Mesendoderm (in vitro differentiated cells): ENCODE results near the gene DHRS4L2.
A peak's percentile ranks its signal among the peaks of the same experiment; 100 is the strongest.
"Not testable (repeated sequence)": the region's sequence is repeated elsewhere in the genome, so short reads cannot be mapped to it uniquely, and the experiment has no call there.

ENCODE experiments used
- DNase-seq: peaks from one replicate; pipeline ENCODE4 v3.0.0; 2013
- H2AK5ac ChIP-seq: 2 replicates; pipeline ENCODE4 v1.6.1; 2013; ENCODE audit warnings: low read length, inconsistent platforms
- H2BK120ac ChIP-seq: 2 replicates; pipeline ENCODE4 v1.6.1; 2013; ENCODE audit warnings: low read depth, mild to moderate bottlenecking, low read length, moderate library complexity, mixed read lengths
- H2BK15ac ChIP-seq: replicated peaks from 2 replicates; pipeline ENCODE4 v1.6.1; 2013; ENCODE audit warnings: low read depth, mild to moderate bottlenecking, moderate library complexity
- H2BK5ac ChIP-seq: 2 replicates; pipeline ENCODE4 v1.6.1; 2013; ENCODE audit warnings: low read length, inconsistent platforms
- H3K18ac ChIP-seq: 2 replicates; pipeline ENCODE4 v1.6.1; 2013; ENCODE audit warnings: mild to moderate bottlenecking, low read length, mixed read lengths
- H3K23ac ChIP-seq: one replicate; pipeline ENCODE4 v1.6.1; 2013; ENCODE audit warnings: low read length
- H3K27ac ChIP-seq: 2 replicates; pipeline ENCODE4 v1.5.1; 2013; ENCODE audit warnings: low read depth, mild to moderate bottlenecking, inconsistent platforms, low read length, moderate library complexity
- H3K27me3 ChIP-seq: 2 replicates; pipeline ENCODE4 v1.6.1; 2013; ENCODE audit warnings: low read length, control low read depth, mild to moderate bottlenecking, inconsistent platforms; ENCODE audit not compliant: insufficient read depth, poor library complexity
- H3K36me3 ChIP-seq: 2 replicates; pipeline ENCODE4 v1.6.1; 2013; ENCODE audit warnings: low read length, inconsistent platforms; ENCODE audit not compliant: control insufficient read depth, insufficient read depth
- H3K4ac ChIP-seq: one replicate; pipeline ENCODE4 v1.6.1; 2013; ENCODE audit warnings: low read depth, mild to moderate bottlenecking, low read length, moderate library complexity
- H3K4me1 ChIP-seq: 2 replicates; pipeline ENCODE4 v1.6.1; 2013; ENCODE audit warnings: low read depth, low read length, inconsistent platforms; ENCODE audit not compliant: control insufficient read depth
- H3K4me2 ChIP-seq: 2 replicates; pipeline ENCODE4 v1.6.1; 2013; ENCODE audit warnings: low read length
- H3K4me3 ChIP-seq: 2 replicates; pipeline ENCODE4 v1.5.1; 2013; ENCODE audit warnings: mild to moderate bottlenecking, low read length
- H3K56ac ChIP-seq: one replicate; pipeline ENCODE4 v1.6.1; 2013; ENCODE audit warnings: low read length
- H3K79me1 ChIP-seq: 2 replicates; pipeline ENCODE4 v1.6.1; 2013; ENCODE audit warnings: low read length, inconsistent platforms
- H3K79me2 ChIP-seq: 2 replicates; pipeline ENCODE4 v1.6.1; 2013; ENCODE audit warnings: mild to moderate bottlenecking, low read length; ENCODE audit not compliant: control insufficient read depth, insufficient read depth
- H3K9ac ChIP-seq: 2 replicates; pipeline ENCODE4 v1.6.1; 2013; ENCODE audit warnings: low read length, inconsistent platforms
- H4K5ac ChIP-seq: one replicate; pipeline ENCODE4 v1.6.1; 2013; ENCODE audit warnings: low read length
- H4K8ac ChIP-seq: one replicate; pipeline ENCODE4 v1.6.1; 2013; ENCODE audit warnings: low read depth, mild to moderate bottlenecking, control low read depth, low read length, moderate library complexity
- WGBS: extraction: QIAGEN DNeasy Blood & Tissue Kit; methylation state at CpG from one replicate; pipeline ENCODE4 v1.1.7; 2013; ENCODE audit warnings: low lambda C conversion rate, missing lambda C conversion rate; ENCODE audit not compliant: insufficient coverage; ENCODE audit errors: extremely low coverage; 5-methylcytosine and 5-hydroxymethylcytosine counted together

Gene DHRS4L2

GRCh38 chr14:23949069-23949468, 39.7 kb upstream of the DHRS4L2 start:
- not testable (repeated sequence) for H2BK5ac ChIP-seq, H3K4me3 ChIP-seq, H3K79me2 ChIP-seq, H4K8ac ChIP-seq, H3K36me3 ChIP-seq, H3K56ac ChIP-seq, H2BK15ac ChIP-seq, H3K4ac ChIP-seq, H3K4me1 ChIP-seq, H4K5ac ChIP-seq, H2BK120ac ChIP-seq, H3K27ac ChIP-seq, H3K23ac ChIP-seq, H3K27me3 ChIP-seq, DNase-seq, H3K9ac ChIP-seq, H3K79me1 ChIP-seq, H2AK5ac ChIP-seq, H3K4me2 ChIP-seq, H3K18ac ChIP-seq
- no CpG with 5 or more reads among the region's 2 CpGs for WGBS

GRCh38 chr14:23950411-23951135, 38.2 kb upstream of the DHRS4L2 start:
- H2BK120ac ChIP-seq, result no peak overlapping the region
- H2AK5ac ChIP-seq, result no peak overlapping the region
- H3K36me3 ChIP-seq, result no peaks in the 10 kb centered on the region
- H3K4me1 ChIP-seq, result no peaks in the 10 kb centered on the region
- H3K9ac ChIP-seq, result no peak overlapping the region
- no peak overlapping the region for H3K18ac ChIP-seq
- no peak overlapping the region for H3K4me2 ChIP-seq
- DNase-seq, result no peak
- no peaks in the 10 kb centered on the region for H3K27me3 ChIP-seq
- no peaks in the 10 kb centered on the region for H3K79me1 ChIP-seq
- H3K27ac ChIP-seq, result no peak overlapping the region
- no peak overlapping the region for H3K56ac ChIP-seq
- H4K5ac ChIP-seq, result no peak overlapping the region
- no peaks in the 10 kb centered on the region for H3K79me2 ChIP-seq
- no peak overlapping the region for H4K8ac ChIP-seq
- no peak overlapping the region for H3K23ac ChIP-seq
- H3K4me3 ChIP-seq, result no peak overlapping the region
- no peak overlapping the region for H2BK15ac ChIP-seq
- no peak overlapping the region for H2BK5ac ChIP-seq
- WGBS, result no CpG with 5 or more reads among the region's 6 CpGs
- peak overlapping the region; percentile 3 for H3K4ac ChIP-seq

DNA sequence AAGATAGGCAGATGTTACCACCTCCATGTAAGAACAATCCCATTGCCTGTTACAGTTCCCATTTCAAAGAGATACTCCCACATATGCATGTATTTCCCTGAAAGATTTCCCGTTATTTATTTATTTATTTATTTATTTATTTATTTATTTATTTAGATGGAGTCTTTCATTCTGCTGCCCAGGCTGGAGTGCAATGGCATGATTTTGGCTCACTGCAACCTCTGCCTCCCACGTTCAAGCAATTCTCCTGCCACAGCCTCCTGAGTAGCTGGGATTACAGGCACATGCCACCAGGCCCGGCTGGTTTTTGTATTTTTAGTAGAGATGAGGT, 37.6 kb upstream of the DHRS4L2 start:
- not testable (repeated sequence) for H3K27ac ChIP-seq, H3K79me1 ChIP-seq, H2BK15ac ChIP-seq, H3K4me3 ChIP-seq, H3K79me2 ChIP-seq, H4K5ac ChIP-seq, H3K4me2 ChIP-seq, H2BK120ac ChIP-seq, H3K9ac ChIP-seq, H2BK5ac ChIP-seq, H3K56ac ChIP-seq, DNase-seq, H3K4me1 ChIP-seq, H3K27me3 ChIP-seq, H2AK5ac ChIP-seq, H3K4ac ChIP-seq, H3K36me3 ChIP-seq, H3K23ac ChIP-seq, H3K18ac ChIP-seq, H4K8ac ChIP-seq
- WGBS, result no CpG with 5 or more reads among the region's 3 CpGs

- no peaks in the 10 kb centered on the region for H3K79me2 ChIP-seq
- no CpG with 5 or more reads among the region's 8 CpGs for WGBS
- no peak overlapping the region for H3K4me3 ChIP-seq
- H3K27me3 ChIP-seq, result no peaks in the 10 kb centered on the region
- H2BK5ac ChIP-seq, result no peak overlapping the region
- H3K27ac ChIP-seq, result no peak overlapping the region
- H3K9ac ChIP-seq, result no peak overlapping the region
- H2BK120ac ChIP-seq, result no peak overlapping the region
- peak; percentile 32 for DNase-seq
- no peak overlapping the region for H4K8ac ChIP-seq
- H3K4me1 ChIP-seq, result no peaks in the 10 kb centered on the region
- H2AK5ac ChIP-seq, result no peak overlapping the region
- H2BK15ac ChIP-seq, result no peak overlapping the region
- no peak overlapping the region for H4K5ac ChIP-seq
- H3K79me1 ChIP-seq, result no peaks in the 10 kb centered on the region
- H3K4ac ChIP-seq, result no peak overlapping the region
- H3K4me2 ChIP-seq, result no peak overlapping the region
- H3K23ac ChIP-seq, result no peak overlapping the region
- no peak overlapping the region for H3K18ac ChIP-seq
- no peak overlapping the region for H3K56ac ChIP-seq
- no peaks in the 10 kb centered on the region for H3K36me3 ChIP-seq
These were observed 37.0 kb upstream of the DHRS4L2 start for GRCh38 chr14:23951590-23952201.

DNA sequence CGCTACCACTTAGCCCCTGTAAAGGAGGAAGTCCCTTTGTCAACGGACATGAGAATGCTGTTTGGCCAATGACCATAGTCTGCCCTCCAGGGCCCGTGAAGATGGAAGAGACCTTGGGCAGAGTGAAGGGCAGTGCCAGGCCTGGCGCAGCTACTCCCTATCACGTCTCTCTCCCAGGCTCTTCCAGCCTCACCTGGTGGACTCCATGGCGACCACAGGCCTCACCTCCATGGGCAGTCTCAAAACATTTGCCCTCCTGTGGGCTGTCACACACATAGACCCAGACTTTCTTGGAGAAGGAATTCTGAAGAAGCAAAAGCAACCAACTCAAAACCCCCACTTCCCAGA, 35.6 kb upstream of the DHRS4L2 start:
- not testable (repeated sequence) for H3K23ac ChIP-seq, DNase-seq, H2BK120ac ChIP-seq, H3K79me2 ChIP-seq, H3K27me3 ChIP-seq, H2AK5ac ChIP-seq, H4K5ac ChIP-seq, H3K4me1 ChIP-seq, H3K27ac ChIP-seq, H2BK15ac ChIP-seq, H3K18ac ChIP-seq, H2BK5ac ChIP-seq, H3K36me3 ChIP-seq, H3K79me1 ChIP-seq, H4K8ac ChIP-seq, H3K4ac ChIP-seq
- Histone ChIP-seq H3K9ac (peak overlapping the region; percentile 75), H3K56ac (peak overlapping the region; percentile 88), H3K4me3 (peak overlapping the region; percentile 7), H3K4me2 (peak overlapping the region; percentile 13)
- WGBS, result no CpG with 5 or more reads among the region's 6 CpGs
